HCT116 (cell line): ENCODE results near the gene DENND6A. TPM values are rescaled to one million over a fixed set of nuclear protein-coding genes. Genes with fewer than 3 reads are reported as not detected.

Experiments used
- ATAC-seq: fragments of 200-7000 bp; cut with Tn5 transposase; 2 replicates; pipeline ENCODE4 v1.9.1; 2020; ENCODE audit warnings: mild to moderate bottlenecking, moderate library complexity
- BruUV-seq: library from RNA; stranded (reverse); fragments of 400-500 nt; replicated peaks from 2 replicates; lab custom pipeline; 2021; lab: Mats Ljungman, UMichigan
- CTCF ChIA-PET: fragments of 300-600 bp; sonication (Branson Sonifier 250); formaldehyde crosslinking; loops from one replicate; lab custom pipeline; 2021; ENCODE audit warnings: antibody characterized with exemption; lab: Charles Lee
- POLR2A ChIA-PET: fragments of 300-600, 350-600 bp; sonication (Branson Sonifier 250); formaldehyde crosslinking; loops from one replicate; lab custom pipeline; 2021; ENCODE audit warnings: antibody characterized with exemption; lab: Charles Lee
- RAD21 ChIA-PET, 2 experiments: fragments of 300-600 bp; sonication (Branson Sonifier 250); formaldehyde crosslinking; loops; one replicate each; lab custom pipeline; 2023; ENCODE audit warnings: low total read pairs in 2 of 2; ENCODE audit not compliant: uncharacterized antibody in 2 of 2, unreplicated experiment in 2 of 2, low non-redundant PET in 1 of 2; lab: Charles Lee
- DNase-seq: peaks from one replicate; pipeline ENCODE4 v3.0.0-alpha.2; 2010; ENCODE audit warnings: low read depth, low spot score
- H2AFZ ChIP-seq: fragments of 200-600 bp; shearing (Covaris generic), sonication (generic); 2 replicates; pipeline ENCODE4 v1.6.1; 2017; ENCODE audit warnings: low read depth, mixed run types, mixed read lengths, antibody characterized with exemption, low read length; ENCODE audit not compliant: poor library complexity, severe bottlenecking
- H3K27ac ChIP-seq: 2 replicates; pipeline ENCODE4 v1.5.1; 2012; ENCODE audit warnings: low read depth, low read length
- H3K27me3 ChIP-seq: fragments of 200-600 bp; sonication (generic); 2 replicates; pipeline ENCODE4 v1.6.1; 2016; ENCODE audit warnings: mixed run types, low read length, mixed read lengths; ENCODE audit not compliant: insufficient read depth
- H3K36me3 ChIP-seq, 2 experiments: fragments of 200-500 bp in 1 of 2; fragments of 200-600 bp in 1 of 2; sonication (Bioruptor generic) in 1 of 2; sonication (generic) in 1 of 2; 2 replicates each; pipeline versions ENCODE4 v1.5.1 to v1.6.1; 2014 to 2016; ENCODE audit warnings: low read length in 2 of 2, inconsistent platforms in 1 of 2, mixed read lengths in 1 of 2, mixed run types in 1 of 2; ENCODE audit not compliant: insufficient read depth in 2 of 2, control insufficient read depth in 1 of 2
- H3K4me1 ChIP-seq, 2 experiments: fragments of 200-600 bp in 1 of 2; sonication (generic) in 1 of 2; 2 replicates each; pipeline versions ENCODE4 v1.5.1 to v1.6.1; 2012 to 2017; ENCODE audit warnings: low read length in 2 of 2, inconsistent platforms in 1 of 2, mild to moderate bottlenecking in 1 of 2, mixed read lengths in 1 of 2, mixed run types in 1 of 2, moderate library complexity in 1 of 2; ENCODE audit not compliant: insufficient read depth in 2 of 2, control insufficient read depth in 1 of 2
- H3K4me2 ChIP-seq: fragments of 200-600 bp; sonication (generic); 2 replicates; pipeline ENCODE4 v1.6.1; 2017; ENCODE audit warnings: mixed run types, low read length, mixed read lengths
- H3K4me3 ChIP-seq, 2 experiments: fragments of 200-600 bp in 1 of 2; sonication (generic) in 1 of 2; replicated peaks in 1 of 2; 2 replicates each; pipeline ENCODE4 v1.5.1; 2011 to 2016; ENCODE audit warnings: low read length in 2 of 2, control low read depth in 1 of 2, low read depth in 1 of 2, mild to moderate bottlenecking in 1 of 2, mixed read lengths in 1 of 2, mixed run types in 1 of 2
- H3K79me2 ChIP-seq: fragments of 200-600 bp; sonication (generic); 2 replicates; pipeline ENCODE4 v1.6.1; 2017; ENCODE audit warnings: mild to moderate bottlenecking, mixed run types, low read length, moderate library complexity, mixed read lengths; ENCODE audit not compliant: insufficient read depth
- H3K9ac ChIP-seq: fragments of 200-600 bp; sonication (generic); 2 replicates; pipeline ENCODE4 v1.6.1; 2016; ENCODE audit warnings: low read length, mixed read lengths
- H3K9me2 ChIP-seq: fragments of 200-600 bp; sonication (generic), shearing (Covaris generic); 2 replicates; pipeline ENCODE4 v1.6.1; 2017; ENCODE audit warnings: mixed run types, mild to moderate bottlenecking, moderate library complexity; ENCODE audit not compliant: insufficient read depth
- H3K9me3 ChIP-seq, 2 experiments: fragments of 200-500 bp in 1 of 2; fragments of 200-600 bp in 1 of 2; sonication (Bioruptor generic) in 1 of 2; sonication (generic) in 1 of 2; 2 replicates each; pipeline ENCODE4 v1.6.1; 2014 to 2017; ENCODE audit warnings: low read length in 2 of 2, mixed read lengths in 2 of 2, inconsistent platforms in 1 of 2, low read depth in 1 of 2, mild to moderate bottlenecking in 1 of 2, mixed run types in 1 of 2, moderate library complexity in 1 of 2; ENCODE audit not compliant: control insufficient read depth in 1 of 2, insufficient read depth in 1 of 2
- H4K20me1 ChIP-seq: fragments of 200-600 bp; sonication (generic), shearing (Covaris generic); 2 replicates; pipeline ENCODE4 v1.6.1; 2017; ENCODE audit warnings: mixed run types, mild to moderate bottlenecking, moderate library complexity; ENCODE audit not compliant: insufficient read depth
- CBX3 ChIP-seq: IDR thresholded peaks from 2 replicates; pipeline ENCODE4 v1.6.1; 2012; ENCODE audit warnings: low read depth
- CEBPB ChIP-seq: IDR thresholded peaks from 2 replicates; pipeline ENCODE4 v1.6.1; 2012; ENCODE audit warnings: low read depth
- EGR1 ChIP-seq: IDR thresholded peaks from 2 replicates; pipeline ENCODE4 v1.6.1; 2012; ENCODE audit warnings: low read depth
- ELF1 ChIP-seq: IDR thresholded peaks from 2 replicates; pipeline ENCODE4 v1.6.1; 2012; ENCODE audit warnings: low read depth, borderline replicate concordance
- EZH2 ChIP-seq: fragments of 200-600 bp; sonication (generic); IDR thresholded peaks from 2 replicates; pipeline ENCODE4 v1.6.1; 2017; ENCODE audit warnings: antibody characterized with exemption, mixed run types
- EZH2phosphoT487 ChIP-seq: fragments of 200-600 bp; IDR thresholded peaks from 2 replicates; pipeline ENCODE4 v1.6.1; 2018; ENCODE audit warnings: antibody characterized with exemption, borderline replicate concordance
- FOSL1 ChIP-seq: IDR thresholded peaks from 2 replicates; pipeline ENCODE4 v1.6.1; 2012; ENCODE audit warnings: low read depth
- RAD21 ChIP-seq: IDR thresholded peaks from 2 replicates; pipeline ENCODE4 v1.6.1; 2012; ENCODE audit warnings: low read depth, mild to moderate bottlenecking
- SIN3A ChIP-seq: IDR thresholded peaks from 2 replicates; pipeline ENCODE4 v1.6.1; 2012; ENCODE audit warnings: low read depth
- SP1 ChIP-seq: IDR thresholded peaks from 2 replicates; pipeline ENCODE4 v1.6.1; 2012; ENCODE audit warnings: low read depth
- TCF7L2 ChIP-seq: IDR thresholded peaks from 2 replicates; pipeline ENCODE4 v1.7.0; 2011; ENCODE audit warnings: borderline replicate concordance, inconsistent platforms; ENCODE audit not compliant: insufficient read depth, insufficient read length; ENCODE audit errors: extremely low read depth
- YY1 ChIP-seq: IDR thresholded peaks from 2 replicates; pipeline ENCODE4 v1.6.1; 2011; ENCODE audit warnings: low read length, low read depth, moderate library complexity, mild to moderate bottlenecking; ENCODE audit not compliant: insufficient replicate concordance; ENCODE audit errors: extremely low read depth
- ZNF274 ChIP-seq: fragments of 200-500 bp; sonication (Bioruptor generic); IDR thresholded peaks from 2 replicates; pipeline ENCODE4 v1.6.1; 2014; ENCODE audit warnings: mild to moderate bottlenecking, low read depth, low read length, inconsistent platforms
- intact Hi-C: fragments of 100-400 bp; cut with micrococcal nuclease; formaldehyde crosslinking; loops from 2 replicates; pipeline ENCODE4 v1.10.0; 2022
- total RNA-seq: library from RNA; stranded (reverse); gene quantifications from one replicate; pipeline ENCODE4 v1.2.1, GENCODE V29; 2021; ENCODE audit not compliant: unreplicated experiment
- TF ChIP-seq, protein P1 (sequence below): IDR thresholded peaks from 2 replicates; pipeline ENCODE4 v1.6.1; 2012
- TF ChIP-seq, protein P2 (sequence below): IDR thresholded peaks from 2 replicates; pipeline ENCODE4 v1.6.1; 2012; ENCODE audit warnings: low read depth
- TF ChIP-seq, protein P3 (sequence below), 3 experiments: fragments of 200-600 bp in 1 of 3; sonication (generic) in 1 of 3; IDR thresholded peaks in 2 of 3; conservative IDR thresholded peaks in 1 of 3; 2 replicates each; pipeline ENCODE4 v1.5.1; 2012 to 2017; ENCODE audit warnings: low read depth in 2 of 3, low read length in 2 of 3, antibody characterized with exemption in 1 of 3, borderline replicate concordance in 1 of 3, control low read depth in 1 of 3, mild to moderate bottlenecking in 1 of 3, mixed read lengths in 1 of 3, mixed run types in 1 of 3, moderate library complexity in 1 of 3; ENCODE audit not compliant: insufficient read depth in 1 of 3

Gene DENND6A
- total RNA-seq, 1 experiment from 2014 or later, result 22.3 TPM

DNA sequence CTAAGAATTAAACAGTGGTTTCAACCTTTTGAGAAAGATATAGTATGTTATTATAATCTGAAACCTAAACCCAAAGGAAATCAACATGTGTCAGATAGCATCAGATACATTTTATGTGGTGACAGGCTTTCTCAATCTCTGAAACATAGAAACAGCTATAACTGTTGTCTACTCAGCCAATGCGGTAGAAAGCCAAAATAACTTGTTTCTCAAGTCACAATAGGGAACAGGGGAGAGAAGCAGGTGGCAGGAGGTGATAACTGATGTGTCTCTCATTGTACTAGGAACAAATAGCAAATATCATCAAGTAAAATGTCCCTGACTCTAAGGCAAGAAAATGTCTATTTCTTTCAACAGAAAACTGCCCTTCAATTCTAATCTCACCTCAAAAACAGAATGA, 38.6 kb downstream of the DENND6A start:
- RAD21 ChIA-PET, result no interaction called here
- no peak overlapping the region for H3K27ac ChIP-seq
- H3K36me3 ChIP-seq, result peaks cover 6% of the 10 kb centered on the region in 2 experiments; a peak in 2 of 4 replicates
- no peak overlapping the region for H2AFZ ChIP-seq
- CTCF ChIA-PET, result no interaction called here
- no peaks in the 10 kb centered on the region for H3K9me2 ChIP-seq
- TF ChIP-seq RAD21, result no peak
- no peak for TF ChIP-seq CEBPB
- TF ChIP-seq SP1, result no peak
- TF ChIP-seq ZNF274, result no peak
- no peak for TF ChIP-seq YY1
- no peak for TF ChIP-seq CBX3
- TF ChIP-seq SIN3A, result no peak
- TF ChIP-seq ELF1, result no peak
- TF ChIP-seq EZH2phosphoT487, result no peak
- no peak for TF ChIP-seq EGR1
- no peak for TF ChIP-seq TCF7L2
- BruUV-seq, result no TSS peak
- no peak for ATAC-seq
- H3K4me3 ChIP-seq, result no peak overlapping the region
- no peaks in the 10 kb centered on the region for H3K4me1 ChIP-seq
- intact Hi-C loops, result no loop called here
- H3K79me2 ChIP-seq, result no peaks in the 10 kb centered on the region
- POLR2A ChIA-PET, result no interaction called here
- H3K9ac ChIP-seq, result no peak overlapping the region
- no peak for DNase-seq
- no peaks in the 10 kb centered on the region for H3K9me3 ChIP-seq
- no peak overlapping the region for H3K4me2 ChIP-seq
- no peaks in the 10 kb centered on the region for H3K27me3 ChIP-seq
- H4K20me1 ChIP-seq, result no peaks in the 10 kb centered on the region

DNA sequence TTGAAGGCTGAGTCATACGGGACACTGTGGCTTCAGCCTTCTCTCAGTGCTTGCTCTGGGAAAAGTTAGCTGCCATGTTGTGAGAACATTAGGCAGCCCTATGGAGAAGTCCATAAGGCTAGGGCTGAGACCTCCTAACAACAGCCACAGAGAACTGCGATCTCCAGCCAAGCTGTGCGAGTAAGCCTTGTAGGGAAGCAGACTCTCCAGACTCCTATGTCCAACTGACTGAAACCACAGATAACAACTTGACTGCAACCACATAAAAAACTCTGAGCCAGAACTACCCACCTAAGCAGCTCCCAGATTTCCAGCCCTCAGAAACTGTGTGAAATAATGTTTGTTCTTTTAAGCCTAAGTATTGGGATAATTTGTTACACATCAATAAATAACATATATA, 40.7 kb downstream of the DENND6A start:
- H4K20me1 ChIP-seq, result no peaks in the 10 kb centered on the region
- ChIA-PET POLR2A (no interaction called here), CTCF (no interaction called here), RAD21 (no interaction called here)
- H3K4me1 ChIP-seq, result no peaks in the 10 kb centered on the region
- H3K9me2 ChIP-seq, result no peaks in the 10 kb centered on the region
- no peak overlapping the region for H2AFZ ChIP-seq
- no peaks in the 10 kb centered on the region for H3K79me2 ChIP-seq
- H3K4me2 ChIP-seq, result no peak overlapping the region
- no peak overlapping the region for H3K27ac ChIP-seq
- BruUV-seq, result no TSS peak
- H3K9me3 ChIP-seq, result no peaks in the 10 kb centered on the region
- H3K27me3 ChIP-seq, result no peaks in the 10 kb centered on the region
- DNase-seq (no peak), ATAC-seq (no peak)
- intact Hi-C loops, result no loop called here
- H3K9ac ChIP-seq, result no peak overlapping the region
- H3K36me3 ChIP-seq, result peaks cover 1 to 6% of the 10 kb centered on the region in 2 experiments; a peak in 2 of 4 replicates
- no peak overlapping the region for H3K4me3 ChIP-seq
- TF ChIP-seq, protein P1, sequence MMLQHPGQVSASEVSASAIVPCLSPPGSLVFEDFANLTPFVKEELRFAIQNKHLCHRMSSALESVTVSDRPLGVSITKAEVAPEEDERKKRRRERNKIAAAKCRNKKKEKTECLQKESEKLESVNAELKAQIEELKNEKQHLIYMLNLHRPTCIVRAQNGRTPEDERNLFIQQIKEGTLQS, result no peak
- TF ChIP-seq FOSL1, result no peak
- TF ChIP-seq, protein P2, sequence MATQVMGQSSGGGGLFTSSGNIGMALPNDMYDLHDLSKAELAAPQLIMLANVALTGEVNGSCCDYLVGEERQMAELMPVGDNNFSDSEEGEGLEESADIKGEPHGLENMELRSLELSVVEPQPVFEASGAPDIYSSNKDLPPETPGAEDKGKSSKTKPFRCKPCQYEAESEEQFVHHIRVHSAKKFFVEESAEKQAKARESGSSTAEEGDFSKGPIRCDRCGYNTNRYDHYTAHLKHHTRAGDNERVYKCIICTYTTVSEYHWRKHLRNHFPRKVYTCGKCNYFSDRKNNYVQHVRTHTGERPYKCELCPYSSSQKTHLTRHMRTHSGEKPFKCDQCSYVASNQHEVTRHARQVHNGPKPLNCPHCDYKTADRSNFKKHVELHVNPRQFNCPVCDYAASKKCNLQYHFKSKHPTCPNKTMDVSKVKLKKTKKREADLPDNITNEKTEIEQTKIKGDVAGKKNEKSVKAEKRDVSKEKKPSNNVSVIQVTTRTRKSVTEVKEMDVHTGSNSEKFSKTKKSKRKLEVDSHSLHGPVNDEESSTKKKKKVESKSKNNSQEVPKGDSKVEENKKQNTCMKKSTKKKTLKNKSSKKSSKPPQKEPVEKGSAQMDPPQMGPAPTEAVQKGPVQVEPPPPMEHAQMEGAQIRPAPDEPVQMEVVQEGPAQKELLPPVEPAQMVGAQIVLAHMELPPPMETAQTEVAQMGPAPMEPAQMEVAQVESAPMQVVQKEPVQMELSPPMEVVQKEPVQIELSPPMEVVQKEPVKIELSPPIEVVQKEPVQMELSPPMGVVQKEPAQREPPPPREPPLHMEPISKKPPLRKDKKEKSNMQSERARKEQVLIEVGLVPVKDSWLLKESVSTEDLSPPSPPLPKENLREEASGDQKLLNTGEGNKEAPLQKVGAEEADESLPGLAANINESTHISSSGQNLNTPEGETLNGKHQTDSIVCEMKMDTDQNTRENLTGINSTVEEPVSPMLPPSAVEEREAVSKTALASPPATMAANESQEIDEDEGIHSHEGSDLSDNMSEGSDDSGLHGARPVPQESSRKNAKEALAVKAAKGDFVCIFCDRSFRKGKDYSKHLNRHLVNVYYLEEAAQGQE, result no peak
- no peak for TF ChIP-seq CBX3
- TF ChIP-seq EZH2, result no peak
- no peak for TF ChIP-seq RAD21
- no peak for TF ChIP-seq TCF7L2
- no peak for TF ChIP-seq ELF1
- TF ChIP-seq EZH2phosphoT487, result no peak
- TF ChIP-seq CEBPB, result no peak
- no peak for TF ChIP-seq SP1
- TF ChIP-seq, protein P3, sequence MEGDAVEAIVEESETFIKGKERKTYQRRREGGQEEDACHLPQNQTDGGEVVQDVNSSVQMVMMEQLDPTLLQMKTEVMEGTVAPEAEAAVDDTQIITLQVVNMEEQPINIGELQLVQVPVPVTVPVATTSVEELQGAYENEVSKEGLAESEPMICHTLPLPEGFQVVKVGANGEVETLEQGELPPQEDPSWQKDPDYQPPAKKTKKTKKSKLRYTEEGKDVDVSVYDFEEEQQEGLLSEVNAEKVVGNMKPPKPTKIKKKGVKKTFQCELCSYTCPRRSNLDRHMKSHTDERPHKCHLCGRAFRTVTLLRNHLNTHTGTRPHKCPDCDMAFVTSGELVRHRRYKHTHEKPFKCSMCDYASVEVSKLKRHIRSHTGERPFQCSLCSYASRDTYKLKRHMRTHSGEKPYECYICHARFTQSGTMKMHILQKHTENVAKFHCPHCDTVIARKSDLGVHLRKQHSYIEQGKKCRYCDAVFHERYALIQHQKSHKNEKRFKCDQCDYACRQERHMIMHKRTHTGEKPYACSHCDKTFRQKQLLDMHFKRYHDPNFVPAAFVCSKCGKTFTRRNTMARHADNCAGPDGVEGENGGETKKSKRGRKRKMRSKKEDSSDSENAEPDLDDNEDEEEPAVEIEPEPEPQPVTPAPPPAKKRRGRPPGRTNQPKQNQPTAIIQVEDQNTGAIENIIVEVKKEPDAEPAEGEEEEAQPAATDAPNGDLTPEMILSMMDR (IDR thresholded peaks at IDR 0.05 in 2 of 3, conservative IDR thresholded peaks at IDR 0.05 in 1 of 3; ENCODE audit: borderline replicate concordance in 1 of 3, insufficient read depth in 1 of 3, low read depth in 2 of 3, low read length in 2 of 3), result no peak
